ENCODE results near the gene GABRP.

GABRP gene

DNA sequence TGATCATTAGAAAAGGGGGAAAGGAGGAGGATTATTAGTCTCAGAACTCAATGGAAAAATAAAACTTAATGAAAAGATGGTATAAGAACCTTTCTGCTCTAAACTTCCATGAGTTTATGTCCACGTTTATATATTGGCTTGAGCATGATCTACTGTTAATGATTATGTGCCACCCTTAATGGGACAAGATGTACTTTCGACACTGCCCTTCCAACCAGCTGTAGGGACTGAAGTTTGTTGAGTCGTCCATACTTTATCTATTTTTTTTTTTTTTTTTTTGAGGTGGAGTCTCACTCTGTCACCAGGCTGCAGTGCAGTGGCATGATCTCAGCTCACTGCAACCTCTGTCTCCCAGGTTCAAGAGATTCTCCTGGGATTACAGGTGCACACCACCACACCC, 25.0 kb upstream of the GABRP start:
- no peak for ATAC-seq

DNA sequence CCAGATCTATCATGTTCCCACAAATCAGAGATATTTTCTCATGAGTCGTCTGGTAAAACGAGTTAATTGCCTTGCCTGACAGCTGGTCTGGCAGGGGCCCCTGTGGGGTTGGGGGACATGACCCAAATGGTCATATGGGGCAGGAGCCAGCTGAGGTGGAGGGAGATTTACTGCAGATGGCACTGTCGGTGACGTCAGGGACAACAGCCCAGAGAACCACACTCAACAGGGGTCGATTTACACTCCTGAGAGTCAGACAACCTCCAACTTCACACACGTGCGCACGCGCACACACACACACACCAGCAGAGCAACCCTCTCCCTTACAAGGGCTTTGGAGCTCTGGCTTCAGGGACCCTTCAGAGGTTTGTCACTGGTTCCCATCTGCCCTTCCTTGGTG, 23.4 kb upstream of the GABRP start:
- no peak for TF ChIP-seq TOX (CRISPR knock-in tag; IDR thresholded peaks at IDR 0.05; ENCODE audit: borderline replicate concordance)
- TF ChIP-seq, protein P1, sequence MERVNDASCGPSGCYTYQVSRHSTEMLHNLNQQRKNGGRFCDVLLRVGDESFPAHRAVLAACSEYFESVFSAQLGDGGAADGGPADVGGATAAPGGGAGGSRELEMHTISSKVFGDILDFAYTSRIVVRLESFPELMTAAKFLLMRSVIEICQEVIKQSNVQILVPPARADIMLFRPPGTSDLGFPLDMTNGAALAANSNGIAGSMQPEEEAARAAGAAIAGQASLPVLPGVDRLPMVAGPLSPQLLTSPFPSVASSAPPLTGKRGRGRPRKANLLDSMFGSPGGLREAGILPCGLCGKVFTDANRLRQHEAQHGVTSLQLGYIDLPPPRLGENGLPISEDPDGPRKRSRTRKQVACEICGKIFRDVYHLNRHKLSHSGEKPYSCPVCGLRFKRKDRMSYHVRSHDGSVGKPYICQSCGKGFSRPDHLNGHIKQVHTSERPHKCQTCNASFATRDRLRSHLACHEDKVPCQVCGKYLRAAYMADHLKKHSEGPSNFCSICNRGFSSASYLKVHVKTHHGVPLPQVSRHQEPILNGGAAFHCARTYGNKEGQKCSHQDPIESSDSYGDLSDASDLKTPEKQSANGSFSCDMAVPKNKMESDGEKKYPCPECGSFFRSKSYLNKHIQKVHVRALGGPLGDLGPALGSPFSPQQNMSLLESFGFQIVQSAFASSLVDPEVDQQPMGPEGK (CRISPR knock-in tag; IDR thresholded peaks at IDR 0.05; ENCODE audit: borderline replicate concordance), result no peak
- TF ChIP-seq ZC3H10 (CRISPR knock-in tag; IDR thresholded peaks at IDR 0.05), result no peak
- no peak for TF ChIP-seq GLIS3 (CRISPR knock-in tag; IDR thresholded peaks at IDR 0.05)
- TF ChIP-seq, protein P2, sequence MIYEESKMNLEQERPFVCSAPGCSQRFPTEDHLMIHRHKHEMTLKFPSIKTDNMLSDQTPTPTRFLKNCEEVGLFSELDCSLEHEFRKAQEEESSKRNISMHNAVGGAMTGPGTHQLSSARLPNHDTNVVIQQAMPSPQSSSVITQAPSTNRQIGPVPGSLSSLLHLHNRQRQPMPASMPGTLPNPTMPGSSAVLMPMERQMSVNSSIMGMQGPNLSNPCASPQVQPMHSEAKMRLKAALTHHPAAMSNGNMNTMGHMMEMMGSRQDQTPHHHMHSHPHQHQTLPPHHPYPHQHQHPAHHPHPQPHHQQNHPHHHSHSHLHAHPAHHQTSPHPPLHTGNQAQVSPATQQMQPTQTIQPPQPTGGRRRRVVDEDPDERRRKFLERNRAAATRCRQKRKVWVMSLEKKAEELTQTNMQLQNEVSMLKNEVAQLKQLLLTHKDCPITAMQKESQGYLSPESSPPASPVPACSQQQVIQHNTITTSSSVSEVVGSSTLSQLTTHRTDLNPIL (CRISPR knock-in tag; IDR thresholded peaks at IDR 0.05; ENCODE audit: low read depth), result no peak
- no peak for TF ChIP-seq OSR1 (CRISPR knock-in tag; IDR thresholded peaks at IDR 0.05)
- TF ChIP-seq RARB (CRISPR knock-in tag; IDR thresholded peaks at IDR 0.05), result no peak
- TF ChIP-seq TCF4 (CRISPR knock-in tag; IDR thresholded peaks at IDR 0.05; ENCODE audit: borderline replicate concordance), result no peak
- TF ChIP-seq ZFP30 (CRISPR knock-in tag; IDR thresholded peaks at IDR 0.05), result no peak
- no peak for TF ChIP-seq PPARA (CRISPR knock-in tag; IDR thresholded peaks at IDR 0.05; ENCODE audit: borderline replicate concordance)
- no peak for TF ChIP-seq SNAI2 (CRISPR knock-in tag; IDR thresholded peaks at IDR 0.05)
- TF ChIP-seq ISL1 (CRISPR knock-in tag; IDR thresholded peaks at IDR 0.05), result no peak
- no peak for TF ChIP-seq ZFP3 (CRISPR knock-in tag; IDR thresholded peaks at IDR 0.05)
- TF ChIP-seq, protein P3, sequence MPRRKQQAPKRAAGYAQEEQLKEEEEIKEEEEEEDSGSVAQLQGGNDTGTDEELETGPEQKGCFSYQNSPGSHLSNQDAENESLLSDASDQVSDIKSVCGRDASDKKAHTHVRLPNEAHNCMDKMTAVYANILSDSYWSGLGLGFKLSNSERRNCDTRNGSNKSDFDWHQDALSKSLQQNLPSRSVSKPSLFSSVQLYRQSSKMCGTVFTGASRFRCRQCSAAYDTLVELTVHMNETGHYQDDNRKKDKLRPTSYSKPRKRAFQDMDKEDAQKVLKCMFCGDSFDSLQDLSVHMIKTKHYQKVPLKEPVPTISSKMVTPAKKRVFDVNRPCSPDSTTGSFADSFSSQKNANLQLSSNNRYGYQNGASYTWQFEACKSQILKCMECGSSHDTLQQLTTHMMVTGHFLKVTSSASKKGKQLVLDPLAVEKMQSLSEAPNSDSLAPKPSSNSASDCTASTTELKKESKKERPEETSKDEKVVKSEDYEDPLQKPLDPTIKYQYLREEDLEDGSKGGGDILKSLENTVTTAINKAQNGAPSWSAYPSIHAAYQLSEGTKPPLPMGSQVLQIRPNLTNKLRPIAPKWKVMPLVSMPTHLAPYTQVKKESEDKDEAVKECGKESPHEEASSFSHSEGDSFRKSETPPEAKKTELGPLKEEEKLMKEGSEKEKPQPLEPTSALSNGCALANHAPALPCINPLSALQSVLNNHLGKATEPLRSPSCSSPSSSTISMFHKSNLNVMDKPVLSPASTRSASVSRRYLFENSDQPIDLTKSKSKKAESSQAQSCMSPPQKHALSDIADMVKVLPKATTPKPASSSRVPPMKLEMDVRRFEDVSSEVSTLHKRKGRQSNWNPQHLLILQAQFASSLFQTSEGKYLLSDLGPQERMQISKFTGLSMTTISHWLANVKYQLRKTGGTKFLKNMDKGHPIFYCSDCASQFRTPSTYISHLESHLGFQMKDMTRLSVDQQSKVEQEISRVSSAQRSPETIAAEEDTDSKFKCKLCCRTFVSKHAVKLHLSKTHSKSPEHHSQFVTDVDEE (CRISPR knock-in tag; IDR thresholded peaks at IDR 0.05), result no peak
- no peak for ATAC-seq

More for the DNA sequence above, 25.0 kb upstream of the GABRP start:
- TF ChIP-seq ZFP30 (CRISPR knock-in tag; IDR thresholded peaks at IDR 0.05), result no peak
- no peak for TF ChIP-seq CSDC2 (CRISPR knock-in tag; IDR thresholded peaks at IDR 0.05)
- TF ChIP-seq, protein P3 (CRISPR knock-in tag; IDR thresholded peaks at IDR 0.05), result no peak
- TF ChIP-seq, protein P4, sequence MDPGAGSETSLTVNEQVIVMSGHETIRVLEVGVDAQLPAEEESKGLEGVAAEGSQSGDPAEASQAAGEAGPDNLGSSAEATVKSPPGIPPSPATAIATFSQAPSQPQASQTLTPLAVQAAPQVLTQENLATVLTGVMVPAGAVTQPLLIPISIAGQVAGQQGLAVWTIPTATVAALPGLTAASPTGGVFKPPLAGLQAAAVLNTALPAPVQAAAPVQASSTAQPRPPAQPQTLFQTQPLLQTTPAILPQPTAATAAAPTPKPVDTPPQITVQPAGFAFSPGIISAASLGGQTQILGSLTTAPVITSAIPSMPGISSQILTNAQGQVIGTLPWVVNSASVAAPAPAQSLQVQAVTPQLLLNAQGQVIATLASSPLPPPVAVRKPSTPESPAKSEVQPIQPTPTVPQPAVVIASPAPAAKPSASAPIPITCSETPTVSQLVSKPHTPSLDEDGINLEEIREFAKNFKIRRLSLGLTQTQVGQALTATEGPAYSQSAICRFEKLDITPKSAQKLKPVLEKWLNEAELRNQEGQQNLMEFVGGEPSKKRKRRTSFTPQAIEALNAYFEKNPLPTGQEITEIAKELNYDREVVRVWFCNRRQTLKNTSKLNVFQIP (CRISPR knock-in tag; IDR thresholded peaks at IDR 0.05; ENCODE audit: borderline replicate concordance, low read depth), result no peak
- TF ChIP-seq SNAI2 (CRISPR knock-in tag; IDR thresholded peaks at IDR 0.05), result no peak
- TF ChIP-seq, protein P1 (CRISPR knock-in tag; IDR thresholded peaks at IDR 0.05; ENCODE audit: borderline replicate concordance), result no peak
- TF ChIP-seq OSR1 (CRISPR knock-in tag; IDR thresholded peaks at IDR 0.05), result no peak
- TF ChIP-seq, protein P5, sequence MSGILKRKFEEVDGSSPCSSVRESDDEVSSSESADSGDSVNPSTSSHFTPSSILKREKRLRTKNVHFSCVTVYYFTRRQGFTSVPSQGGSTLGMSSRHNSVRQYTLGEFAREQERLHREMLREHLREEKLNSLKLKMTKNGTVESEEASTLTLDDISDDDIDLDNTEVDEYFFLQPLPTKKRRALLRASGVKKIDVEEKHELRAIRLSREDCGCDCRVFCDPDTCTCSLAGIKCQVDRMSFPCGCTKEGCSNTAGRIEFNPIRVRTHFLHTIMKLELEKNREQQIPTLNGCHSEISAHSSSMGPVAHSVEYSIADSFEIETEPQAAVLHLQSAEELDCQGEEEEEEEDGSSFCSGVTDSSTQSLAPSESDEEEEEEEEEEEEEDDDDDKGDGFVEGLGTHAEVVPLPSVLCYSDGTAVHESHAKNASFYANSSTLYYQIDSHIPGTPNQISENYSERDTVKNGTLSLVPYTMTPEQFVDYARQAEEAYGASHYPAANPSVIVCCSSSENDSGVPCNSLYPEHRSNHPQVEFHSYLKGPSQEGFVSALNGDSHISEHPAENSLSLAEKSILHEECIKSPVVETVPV (CRISPR knock-in tag; IDR thresholded peaks at IDR 0.05), result no peak
